Endothelial cell of umbilical vein (primary cell): ENCODE results near the gene TIGD7. TPM values are rescaled to one million over a fixed set of nuclear protein-coding genes. Genes with fewer than 3 reads are reported as not detected.

Experiments used
- BruUV-seq: library from RNA; stranded (reverse); fragments of 400-500 nt; replicated peaks from 2 replicates; lab custom pipeline; 2021; lab: Mats Ljungman, UMichigan
- CTCF ChIA-PET: fragments of 300-600, 350-600 bp; sonication (Branson Sonifier 250); formaldehyde crosslinking; loops from one replicate; lab custom pipeline; 2021; ENCODE audit warnings: antibody characterized with exemption, inconsistent platforms; lab: Charles Lee
- POLR2A ChIA-PET: fragments of 300-600, 350-600 bp; sonication (Branson Sonifier 250); formaldehyde crosslinking; loops from one replicate; lab custom pipeline; 2021; ENCODE audit warnings: antibody characterized with exemption, inconsistent platforms; lab: Charles Lee
- DNase-seq: peaks from one replicate; pipeline ENCODE4 v3.0.0-alpha.2; 2011; ENCODE audit warnings: low read depth, low spot score
- FAIRE-seq: peaks from 2 replicates; lab custom pipeline; 2011; peaks lifted over from hg19 to GRCh38; lab: Jason Lieb, UNC
- H2AFZ ChIP-seq: 2 replicates; pipeline ENCODE4 v1.6.0; 2012; ENCODE audit warnings: low read depth, low read length, control low read depth, inconsistent platforms
- H3K27ac ChIP-seq: 2 replicates; pipeline ENCODE4 v1.5.1; 2011; ENCODE audit warnings: low read depth, mild to moderate bottlenecking, control low read depth, low read length, moderate library complexity; ENCODE audit not compliant: insufficient read depth
- H3K27me3 ChIP-seq, 2 experiments: 2 replicates each; pipeline versions ENCODE4 v1.6.0 to v1.6.1; 2011; ENCODE audit warnings: low read length in 2 of 2, mixed read lengths in 1 of 2; ENCODE audit not compliant: control insufficient read depth in 2 of 2, insufficient read depth in 2 of 2
- H3K36me3 ChIP-seq, 2 experiments: 2 replicates in 1 of 2; 3 replicates in 1 of 2; pipeline ENCODE4 v1.5.1; 2011; ENCODE audit warnings: low read length in 2 of 2, mild to moderate bottlenecking in 1 of 2, moderate library complexity in 1 of 2; ENCODE audit not compliant: control insufficient read depth in 2 of 2, insufficient read depth in 2 of 2; ENCODE audit errors: extremely low read depth in 1 of 2
- H3K4me1 ChIP-seq: 3 replicates; pipeline ENCODE4 v1.5.1; 2011; ENCODE audit warnings: mild to moderate bottlenecking, low read length; ENCODE audit not compliant: control insufficient read depth, insufficient read depth; ENCODE audit errors: extremely low read depth
- H3K4me2 ChIP-seq: 2 replicates; pipeline ENCODE4 v1.6.1; 2011; ENCODE audit warnings: low read length, control low read depth, mixed read lengths; ENCODE audit not compliant: insufficient read depth
- H3K4me3 ChIP-seq, 3 experiments: fragments of 200-600 bp in 1 of 3; sonication (generic), shearing (Covaris generic) in 1 of 3; replicated peaks in 1 of 3; 2 replicates each; pipeline ENCODE4 v1.5.1; 2011 to 2016; ENCODE audit warnings: control low read depth in 3 of 3, low read length in 3 of 3, mild to moderate bottlenecking in 2 of 3, inconsistent platforms in 1 of 3, low read depth in 1 of 3, moderate library complexity in 1 of 3; ENCODE audit not compliant: insufficient read depth in 1 of 3
- H3K79me2 ChIP-seq: 2 replicates; pipeline ENCODE4 v1.6.0; 2012; ENCODE audit warnings: low read length, inconsistent platforms; ENCODE audit not compliant: control insufficient read depth, insufficient read depth
- H3K9ac ChIP-seq: replicated peaks from 2 replicates; pipeline ENCODE3; 2011; ENCODE audit warnings: low read length, control low read depth; ENCODE audit not compliant: insufficient read depth; ENCODE audit errors: extremely low read depth
- H3K9me1 ChIP-seq: replicated peaks from 3 replicates; pipeline ENCODE4 v1.6.0; 2011; ENCODE audit warnings: mild to moderate bottlenecking, low read length; ENCODE audit not compliant: control insufficient read depth, insufficient read depth; ENCODE audit errors: extremely low read depth
- H3K9me3 ChIP-seq: replicated peaks from 2 replicates; pipeline ENCODE4 v1.5.1; 2012; ENCODE audit warnings: low read length, inconsistent platforms; ENCODE audit not compliant: control insufficient read depth, insufficient read depth
- H4K20me1 ChIP-seq: replicated peaks from 2 replicates; pipeline ENCODE3; 2011; ENCODE audit warnings: mild to moderate bottlenecking, low read length; ENCODE audit not compliant: control insufficient read depth, insufficient read depth; ENCODE audit errors: extremely low read depth
- CTCF ChIP-seq, 2 donors: IDR thresholded peaks; 1 replicate in 1 of 2; 2 replicates in 1 of 2; pipeline ENCODE4 v1.5.1; 2011; ENCODE audit warnings: low read length in 2 of 2, mild to moderate bottlenecking in 2 of 2, moderate library complexity in 2 of 2, control low read depth in 1 of 2, inconsistent platforms in 1 of 2, low read depth in 1 of 2; ENCODE audit not compliant: insufficient read depth in 1 of 2; ENCODE audit errors: extremely low read depth in 1 of 2
- EZH2 ChIP-seq: IDR thresholded peaks from 2 replicates; pipeline ENCODE4 v1.6.1; 2012; ENCODE audit warnings: borderline replicate concordance, low read depth, mild to moderate bottlenecking, moderate library complexity, low read length, inconsistent platforms; ENCODE audit not compliant: severe bottlenecking
- FOS ChIP-seq: IDR thresholded peaks from 2 replicates; pipeline ENCODE4 v1.6.1; 2011; ENCODE audit warnings: mild to moderate bottlenecking, low read length, moderate library complexity, borderline replicate concordance; ENCODE audit not compliant: insufficient read depth
- JUN ChIP-seq: IDR thresholded peaks from 2 replicates; pipeline ENCODE4 v1.6.1; 2011; ENCODE audit warnings: borderline replicate concordance, low read depth; ENCODE audit not compliant: insufficient read length, insufficient read depth
- MYC ChIP-seq: IDR thresholded peaks from one replicate; pipeline ENCODE4 v1.6.1; 2011; ENCODE audit warnings: mild to moderate bottlenecking, low read depth, low read length
- dilution Hi-C: fragments of 300-500 bp; cut with MboI; formaldehyde crosslinking; loops from one replicate; pipeline ENCODE4 v1.15.0; 2019; ENCODE audit warnings: low sequenced_read_pairs; ENCODE audit not compliant: extremely low pct_ligation_motif_present
- intact Hi-C: fragments of 100-400 bp; cut with micrococcal nuclease; formaldehyde crosslinking; loops from one replicate; pipeline ENCODE4 v1.10.0; 2022
- polyA plus RNA-seq, 4 experiments: library from polyadenylated mRNA; depleted of rRNA in 3 of 4; stranded (reverse) in 3 of 4; unstranded in 1 of 4; fragments of >200 nt; gene quantifications; 2 replicates each; pipeline versions ENCODE4 v1.2.1 to v1.2.3, GENCODE V29; 2011 to 2012; ENCODE audit warnings: missing spikeins in 1 of 4
- total RNA-seq: library from RNA; stranded (reverse); gene quantifications from 2 replicates; pipeline ENCODE4 v1.2.3, GENCODE V29; 2021

TIGD7 gene
- total and polyA plus RNA-seq, 2 donors (not counting 3 experiments of a cell fraction or from before 2014, with no cell fraction given) = 1.1 to 3.5 TPM

DNA sequence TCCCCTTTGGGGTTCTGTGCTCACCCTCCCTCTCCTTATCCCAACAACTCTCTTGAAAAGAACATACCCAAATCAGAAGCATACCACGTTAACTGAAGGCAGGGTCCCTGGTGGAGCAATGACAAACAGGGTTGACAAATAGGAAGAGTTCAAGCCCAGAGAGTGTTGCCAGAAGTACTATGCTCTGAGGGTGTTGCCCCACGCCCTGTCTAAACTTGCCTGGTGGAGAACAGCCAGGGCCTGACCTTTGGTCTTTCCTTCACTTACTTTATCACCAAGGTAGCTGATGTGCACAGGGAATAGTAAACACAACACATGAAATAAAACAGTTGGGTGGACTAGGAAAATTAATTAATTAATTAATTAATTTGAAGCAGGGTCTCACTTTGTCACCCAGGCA lies 23.4 kb upstream of the TIGD7 start:
- intact Hi-C loops (no loop called here), dilution Hi-C loops (no loop called here)
- ChIA-PET POLR2A (no interaction called here), CTCF (no interaction called here)
- BruUV-seq = no TSS peak
- Histone ChIP-seq H3K27ac (no peak overlapping the region), H3K79me2 (no peaks in the 10 kb centered on the region), H3K4me1 (no peaks in the 10 kb centered on the region), H3K9me3 (no peaks in the 10 kb centered on the region), H3K9me1 (no peaks in the 10 kb centered on the region), H3K27me3 (peaks cover 0 to 7% of the 10 kb centered on the region in 2 experiments), H2AFZ (no peak overlapping the region), H3K4me2 (no peak overlapping the region), H3K36me3 (no peaks in the 10 kb centered on the region), H3K4me3 (no peak overlapping the region), H4K20me1 (no peaks in the 10 kb centered on the region), H3K9ac (no peak overlapping the region)
- FAIRE-seq (no peak), DNase-seq (no peak)
- TF ChIP-seq EZH2 (no peak), JUN (no peak), CTCF (IDR thresholded peaks at IDR 0.05; ENCODE audit: extremely low read depth in 1 of 2, insufficient read depth in 1 of 2, low read depth in 1 of 2, low read length in 2 of 2) (no peak), FOS (no peak)

GRCh38 chr16:3328104-3328503 lies 22.9 kb upstream of the TIGD7 start:
- H3K9me3 ChIP-seq = no peaks in the 10 kb centered on the region
- no TSS peak for BruUV-seq
- dilution Hi-C loops = no loop called here
- H3K9me1 ChIP-seq = no peaks in the 10 kb centered on the region
- FAIRE-seq (no peak), DNase-seq (no peak)
- no peaks in the 10 kb centered on the region for H3K79me2 ChIP-seq
- no peak overlapping the region for H3K9ac ChIP-seq
- no peaks in the 10 kb centered on the region for H3K4me1 ChIP-seq
- TF ChIP-seq CTCF (IDR thresholded peaks at IDR 0.05; ENCODE audit: extremely low read depth in 1 of 2, insufficient read depth in 1 of 2, low read depth in 1 of 2, low read length in 2 of 2) (no peak), EZH2 (no peak), MYC (no peak)
- H3K4me3 ChIP-seq = no peak overlapping the region
- H3K27ac ChIP-seq = no peak overlapping the region
- no peak overlapping the region for H3K4me2 ChIP-seq
- H2AFZ ChIP-seq = no peak overlapping the region
- intact Hi-C loops = no loop called here
- H3K36me3 ChIP-seq = no peaks in the 10 kb centered on the region
- H4K20me1 ChIP-seq = no peaks in the 10 kb centered on the region
- H3K27me3 ChIP-seq = peaks cover 0 to 7% of the 10 kb centered on the region in 2 experiments
- ChIA-PET POLR2A (no interaction called here), CTCF (no interaction called here)
